Activated CD4-positive, alpha-beta T cell treated with anti-CD3 and anti-CD28 coated beads for 36 hours (primary cell): ENCODE results near the gene ADCY1. TPM values are rescaled to one million over a fixed set of nuclear protein-coding genes. Genes with fewer than 3 reads are reported as not detected.

Source experiments
- ATAC-seq: fragments of 200-7000 bp; cut with Tn5 transposase; one replicate; pipeline ENCODE4 v1.10.0; 2021; ENCODE audit warnings: mild to moderate bottlenecking, moderate library complexity
- CTCF ChIA-PET: fragments of 350-600 bp; sonication (Branson Sonifier 250); formaldehyde crosslinking; loops from one replicate; lab custom pipeline; 2021; ENCODE audit warnings: antibody characterized with exemption; lab: Charles Lee
- POLR2A ChIA-PET: fragments of 350-600 bp; sonication (Branson Sonifier 250); formaldehyde crosslinking; loops from one replicate; lab custom pipeline; 2021; ENCODE audit warnings: antibody characterized with exemption, inconsistent platforms; lab: Charles Lee
- DNase-seq: peaks from one replicate; pipeline ENCODE4 v3.0.0-alpha.2; 2020
- H3K27ac Mint-ChIP-seq: one replicate; pipeline ENCODE4 v1.8.0; 2021; ENCODE audit warnings: mixed read lengths
- H3K27me3 Mint-ChIP-seq: one replicate; pipeline ENCODE4 v1.8.0; 2021; ENCODE audit warnings: mixed read lengths
- H3K36me3 Mint-ChIP-seq: one replicate; pipeline ENCODE4 v1.8.0; 2021; ENCODE audit warnings: low read depth, mixed read lengths
- H3K4me1 Mint-ChIP-seq: one replicate; pipeline ENCODE4 v1.8.0; 2021; ENCODE audit warnings: mixed read lengths
- H3K4me3 Mint-ChIP-seq: one replicate; pipeline ENCODE4 v1.8.0; 2021; ENCODE audit warnings: mild to moderate bottlenecking, moderate library complexity, mixed read lengths
- H3K9me3 Mint-ChIP-seq: one replicate; pipeline ENCODE4 v1.8.0; 2021; ENCODE audit warnings: low read depth, mixed read lengths
- intact Hi-C, 2 experiments: fragments of 100-400 bp; cut with DNase I in 1 of 2; cut with micrococcal nuclease in 1 of 2; formaldehyde crosslinking; loops; one replicate each; pipeline versions ENCODE4 v1.14.2 to v1.15.1; 2022 to 2024; cut with DNase I, micrococcal nuclease
- total RNA-seq, 2 experiments: library from RNA; stranded (reverse); gene quantifications; one replicate each; pipeline ENCODE4 v1.2.3, GENCODE V29; 2021

The ADCY1 gene
- total RNA-seq, 2 experiments from 2014 or later: 0.82 to 1.2 TPM

GRCh38 chr7:45588466-45588865 lies 14.3 kb downstream of the ADCY1 start:
- intact Hi-C loops: no loop called here
- Mint-ChIP-seq H3K9me3 (no peaks in the 10 kb centered on the region), H3K27me3 (no peaks in the 10 kb centered on the region), H3K4me1 (no peaks in the 10 kb centered on the region), H3K36me3 (no peaks in the 10 kb centered on the region), H3K4me3 (no peak overlapping the region), H3K27ac (no peak overlapping the region)
- CTCF ChIA-PET: interaction anchor here (0.6 kb wide), 1 partner anchor 10 kb away, joined by 3 read pairs; no protein-coding TSS in a partner anchor
- POLR2A ChIA-PET: no interaction called here
- no peak for DNase-seq
- ATAC-seq: no peak

GRCh38 chr7:45589061-45589460 lies 14.9 kb downstream of the ADCY1 start:
- CTCF ChIA-PET: interaction anchor here (0.6 kb wide), 1 partner anchor 9 kb away, joined by 3 read pairs; no protein-coding TSS in a partner anchor
- intact Hi-C loops: no loop called here
- Mint-ChIP-seq H3K36me3 (no peaks in the 10 kb centered on the region), H3K27me3 (no peaks in the 10 kb centered on the region), H3K4me3 (no peak overlapping the region), H3K4me1 (no peaks in the 10 kb centered on the region), H3K27ac (no peak overlapping the region), H3K9me3 (no peaks in the 10 kb centered on the region)
- POLR2A ChIA-PET: interaction anchor here (0.6 kb wide), 2 partner anchors 18 to 330 kb away, joined by 3 read pairs; no protein-coding TSS in a partner anchor
- no peak for ATAC-seq
- no peak for DNase-seq

GRCh38 chr7:45589915-45590678 lies 15.9 kb downstream of the ADCY1 start:
- Mint-ChIP-seq H3K9me3 (no peaks in the 10 kb centered on the region), H3K4me1 (no peaks in the 10 kb centered on the region), H3K4me3 (no peak overlapping the region), H3K27me3 (no peaks in the 10 kb centered on the region), H3K36me3 (no peaks in the 10 kb centered on the region), H3K27ac (no peak overlapping the region)
- POLR2A ChIA-PET: no interaction called here
- intact Hi-C loops: no loop called here
- DNase-seq: no peak
- ATAC-seq: no peak
- CTCF ChIA-PET: interaction anchor here (0.6 kb wide), 1 partner anchor 383 kb away, joined by 4 read pairs; no protein-coding TSS in a partner anchor

- Mint-ChIP-seq H3K27me3 (no peaks in the 10 kb centered on the region), H3K4me1 (no peaks in the 10 kb centered on the region), H3K4me3 (no peak overlapping the region), H3K9me3 (no peaks in the 10 kb centered on the region), H3K27ac (no peak overlapping the region), H3K36me3 (no peaks in the 10 kb centered on the region)
- ATAC-seq: no peak
- DNase-seq: no peak
- POLR2A ChIA-PET: no interaction called here
- CTCF ChIA-PET: interaction anchor here (0.6 kb wide), 1 partner anchor 384 kb away, joined by 4 read pairs; no protein-coding TSS in a partner anchor
- intact Hi-C loops: no loop called here
These were observed 16.5 kb downstream of the ADCY1 start for GRCh38 chr7:45590679-45591057.

- no peaks in the 10 kb centered on the region for H3K27me3 Mint-ChIP-seq
- no peak overlapping the region for H3K27ac Mint-ChIP-seq
- CTCF ChIA-PET: no interaction called here
- POLR2A ChIA-PET: no interaction called here
- ATAC-seq (no peak), DNase-seq (no peak)
- no peak overlapping the region for H3K4me3 Mint-ChIP-seq
- H3K9me3 Mint-ChIP-seq: no peaks in the 10 kb centered on the region
- H3K4me1 Mint-ChIP-seq: no peaks in the 10 kb centered on the region
- intact Hi-C loops: no loop called here
- no peaks in the 10 kb centered on the region for H3K36me3 Mint-ChIP-seq
These were observed 17.1 kb downstream of the ADCY1 start for GRCh38 chr7:45591101-45591906.

- Mint-ChIP-seq H3K27ac (no peak overlapping the region), H3K9me3 (no peaks in the 10 kb centered on the region), H3K4me1 (no peaks in the 10 kb centered on the region), H3K36me3 (no peaks in the 10 kb centered on the region), H3K4me3 (no peak overlapping the region), H3K27me3 (no peaks in the 10 kb centered on the region)
- ATAC-seq: no peak
- ChIA-PET CTCF (no interaction called here), POLR2A (no interaction called here)
- no peak for DNase-seq
- intact Hi-C loops: no loop called here
These were observed 18.2 kb downstream of the ADCY1 start for GRCh38 chr7:45592230-45592991.

- CTCF ChIA-PET: no interaction called here
These were observed 19.0 kb downstream of the ADCY1 start for GRCh38 chr7:45593121-45593541.

GRCh38 chr7:45593877-45594276 lies 19.7 kb downstream of the ADCY1 start:
- Mint-ChIP-seq H3K27ac (no peak overlapping the region), H3K27me3 (no peaks in the 10 kb centered on the region), H3K9me3 (no peaks in the 10 kb centered on the region), H3K36me3 (no peaks in the 10 kb centered on the region), H3K4me3 (no peak overlapping the region), H3K4me1 (no peaks in the 10 kb centered on the region)
- ChIA-PET POLR2A (no interaction called here), CTCF (no interaction called here)
- ATAC-seq: no peak
- DNase-seq: no peak
- intact Hi-C loops: no loop called here

More at GRCh38 chr7:45593121-45593541, 19.0 kb downstream of the ADCY1 start:
- intact Hi-C loops: no loop called here
- H3K27me3 Mint-ChIP-seq: no peaks in the 10 kb centered on the region
- ATAC-seq (no peak), DNase-seq (no peak)
- H3K4me3 Mint-ChIP-seq: no peak overlapping the region
- H3K4me1 Mint-ChIP-seq: no peaks in the 10 kb centered on the region
- H3K36me3 Mint-ChIP-seq: no peaks in the 10 kb centered on the region
- H3K9me3 Mint-ChIP-seq: no peaks in the 10 kb centered on the region
- POLR2A ChIA-PET: no interaction called here
- H3K27ac Mint-ChIP-seq: no peak overlapping the region

GRCh38 chr7:45594745-45595535 lies 20.8 kb downstream of the ADCY1 start:
- ChIA-PET CTCF (no interaction called here), POLR2A (no interaction called here)
- H3K27ac Mint-ChIP-seq: no peak overlapping the region
- ATAC-seq: no peak
- H3K4me1 Mint-ChIP-seq: no peaks in the 10 kb centered on the region
- DNase-seq: no peak
- no peaks in the 10 kb centered on the region for H3K36me3 Mint-ChIP-seq
- H3K4me3 Mint-ChIP-seq: no peak overlapping the region
- intact Hi-C loops: no loop called here
- H3K27me3 Mint-ChIP-seq: no peaks in the 10 kb centered on the region
- no peaks in the 10 kb centered on the region for H3K9me3 Mint-ChIP-seq

GRCh38 chr7:45595809-45596664 lies 21.9 kb downstream of the ADCY1 start:
- Mint-ChIP-seq H3K36me3 (no peaks in the 10 kb centered on the region), H3K27ac (no peak overlapping the region), H3K4me3 (no peak overlapping the region), H3K27me3 (no peaks in the 10 kb centered on the region), H3K9me3 (no peaks in the 10 kb centered on the region), H3K4me1 (no peaks in the 10 kb centered on the region)
- ChIA-PET POLR2A (no interaction called here), CTCF (no interaction called here)
- DNase-seq (no peak), ATAC-seq (no peak)
- intact Hi-C loops: no loop called here
